DOHH2 (cell line): ENCODE results near the gene C4orf33.
"Not testable (repeated sequence)": the region's sequence is repeated elsewhere in the genome, so short reads cannot be mapped to it uniquely, and the experiment has no call there.

ENCODE experiments used
- H3F3A ChIP-seq: fragments of 200-600 bp; sonication (generic), shearing (Covaris generic); 2 replicates; pipeline ENCODE4 v1.6.0; 2016; ENCODE audit warnings: antibody characterized with exemption, mild to moderate bottlenecking; ENCODE audit not compliant: control insufficient read depth, insufficient read depth
- H3K27ac ChIP-seq: fragments of 200-600 bp; sonication (generic); 2 replicates; pipeline ENCODE4 v1.5.1; 2014; ENCODE audit warnings: low read depth, mild to moderate bottlenecking, low read length, moderate library complexity
- H3K27me3 ChIP-seq: fragments of 200-600 bp; sonication (generic); 2 replicates; pipeline ENCODE4 v1.6.1; 2014; ENCODE audit warnings: mild to moderate bottlenecking, low read length, mixed read lengths; ENCODE audit not compliant: control insufficient read depth
- H3K36me3 ChIP-seq: fragments of 200-600 bp; sonication (generic); 2 replicates; pipeline ENCODE4 v1.6.1; 2014; ENCODE audit warnings: mild to moderate bottlenecking, low read length, moderate library complexity, mixed read lengths; ENCODE audit not compliant: control insufficient read depth
- H3K4me1 ChIP-seq: fragments of 200-600 bp; sonication (generic); 2 replicates; pipeline ENCODE4 v1.6.1; 2014; ENCODE audit warnings: mild to moderate bottlenecking, low read length, mixed read lengths; ENCODE audit not compliant: control insufficient read depth
- H3K4me2 ChIP-seq: fragments of 200-600 bp; sonication (generic); 2 replicates; pipeline ENCODE4 v1.6.0; 2014; ENCODE audit warnings: mild to moderate bottlenecking, low read length, moderate library complexity
- H3K4me3 ChIP-seq: fragments of 200-600 bp; sonication (generic); 2 replicates; pipeline ENCODE4 v1.5.1; 2014; ENCODE audit warnings: mild to moderate bottlenecking, low read length, mixed read lengths
- H3K79me2 ChIP-seq: fragments of 200-600 bp; sonication (generic); 2 replicates; pipeline ENCODE4 v1.6.1; 2014; ENCODE audit warnings: mild to moderate bottlenecking, low read length, mixed read lengths; ENCODE audit not compliant: control insufficient read depth
- H3K9me2 ChIP-seq: fragments of 200-600 bp; sonication (generic); replicated peaks from 2 replicates; pipeline ENCODE4 v1.6.1; 2014; ENCODE audit warnings: mild to moderate bottlenecking, low read length, mixed read lengths; ENCODE audit not compliant: control insufficient read depth
- H3K9me3 ChIP-seq: fragments of 200-600 bp; sonication (generic); 2 replicates; pipeline ENCODE4 v1.6.1; 2014; ENCODE audit warnings: antibody characterized with exemption, low read length, mixed read lengths; ENCODE audit not compliant: control insufficient read depth, insufficient read depth
- H4K20me1 ChIP-seq: fragments of 200-600 bp; sonication (generic); 2 replicates; pipeline ENCODE4 v1.6.0; 2014; ENCODE audit warnings: low read depth, mild to moderate bottlenecking, antibody characterized with exemption, low read length, moderate library complexity; ENCODE audit not compliant: control insufficient read depth, insufficient read depth
- CTCF ChIP-seq: fragments of 200-600 bp; sonication (generic); IDR thresholded peaks from one replicate; pipeline ENCODE4 v1.5.1; 2014; ENCODE audit warnings: antibody characterized with exemption, mild to moderate bottlenecking, low read depth, low read length; ENCODE audit not compliant: poor library complexity, severe bottlenecking
- EZH2phosphoT487 ChIP-seq: fragments of 200-600 bp; sonication (generic); IDR thresholded peaks from 2 replicates; pipeline ENCODE4 v1.6.1; 2017; ENCODE audit warnings: borderline replicate concordance, mild to moderate bottlenecking, antibody characterized with exemption, low read length, moderate library complexity, mixed read lengths

C4orf33 gene

GRCh38 chr4:129117705-129118104, 21.8 kb downstream of the C4orf33 start:
- Histone ChIP-seq H3K4me3 (no peak overlapping the region), H3K4me1 (no peaks in the 10 kb centered on the region), H3K4me2 (no peak overlapping the region), H3K27ac (no peak overlapping the region), H3F3A (no peaks in the 10 kb centered on the region), H3K9me2 (no peaks in the 10 kb centered on the region), H3K79me2 (no peaks in the 10 kb centered on the region), H3K9me3 (no peaks in the 10 kb centered on the region), H4K20me1 (no peaks in the 10 kb centered on the region), H3K36me3 (no peaks in the 10 kb centered on the region), H3K27me3 (no peaks in the 10 kb centered on the region)
- TF ChIP-seq CTCF (no peak), EZH2phosphoT487 (no peak)

- H3K36me3 ChIP-seq, H3F3A ChIP-seq, H4K20me1 ChIP-seq, H3K9me2 ChIP-seq, H3K9me3 ChIP-seq, H3K79me2 ChIP-seq, H3K27ac ChIP-seq, H3K4me1 ChIP-seq, H3K27me3 ChIP-seq, H3K4me3 ChIP-seq, H3K4me2 ChIP-seq: not testable (repeated sequence)
Observed at GRCh38 chr4:129126614-129127013, 30.7 kb downstream of the C4orf33 start.

GRCh38 chr4:129129143-129129542, 33.2 kb downstream of the C4orf33 start:
- Histone ChIP-seq H3K36me3 (no peaks in the 10 kb centered on the region), H3F3A (no peaks in the 10 kb centered on the region), H3K4me1 (no peaks in the 10 kb centered on the region), H3K9me3 (no peaks in the 10 kb centered on the region; the same call in 1 of the 2 replicates), H3K4me2 (no peak overlapping the region), H3K27me3 (no peaks in the 10 kb centered on the region), H3K27ac (no peak overlapping the region), H4K20me1 (no peaks in the 10 kb centered on the region), H3K79me2 (no peaks in the 10 kb centered on the region), H3K9me2 (no peaks in the 10 kb centered on the region), H3K4me3 (no peak overlapping the region)
- TF ChIP-seq EZH2phosphoT487 (no peak), CTCF (no peak)

- Histone ChIP-seq H4K20me1 (no peaks in the 10 kb centered on the region), H3K9me3 (no peaks in the 10 kb centered on the region; the same call in 1 of the 2 replicates), H3K4me2 (no peak overlapping the region), H3K4me3 (no peak overlapping the region), H3K9me2 (no peaks in the 10 kb centered on the region), H3F3A (no peaks in the 10 kb centered on the region), H3K27ac (no peak overlapping the region), H3K79me2 (no peaks in the 10 kb centered on the region), H3K4me1 (no peaks in the 10 kb centered on the region), H3K27me3 (peaks cover 2% of the 10 kb centered on the region; the same call in 1 of the 2 replicates), H3K36me3 (no peaks in the 10 kb centered on the region)
- no peak for TF ChIP-seq EZH2phosphoT487
- TF ChIP-seq CTCF = no peak
Observed at GRCh38 chr4:129131343-129131742, 35.4 kb downstream of the C4orf33 start.
